ENCODE results near the gene MAGEA9.
"Not testable (repeated sequence)": the region's sequence is repeated elsewhere in the genome, so short reads cannot be mapped to it uniquely, and the experiment has no call there.

DNA sequence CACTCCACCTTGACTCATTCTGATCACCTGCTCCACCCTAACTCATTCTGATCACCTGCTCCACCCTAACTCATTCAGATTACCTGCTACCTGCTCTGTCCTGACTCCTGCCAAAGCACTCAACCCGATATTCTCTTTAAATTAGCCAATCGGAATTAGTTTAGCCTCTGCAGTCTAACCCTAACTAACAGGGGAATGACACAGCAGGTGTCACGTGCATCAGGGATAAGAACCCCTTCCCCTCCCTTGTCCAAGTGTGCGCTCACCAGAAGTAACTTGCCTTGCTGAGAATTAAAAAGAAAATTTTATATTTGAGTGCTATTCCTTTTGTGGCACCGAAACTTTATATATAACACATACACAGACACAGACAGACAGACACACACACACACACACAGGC is 55.0 kb downstream of the MAGEA9 start:
- TF ChIP-seq, protein P1, sequence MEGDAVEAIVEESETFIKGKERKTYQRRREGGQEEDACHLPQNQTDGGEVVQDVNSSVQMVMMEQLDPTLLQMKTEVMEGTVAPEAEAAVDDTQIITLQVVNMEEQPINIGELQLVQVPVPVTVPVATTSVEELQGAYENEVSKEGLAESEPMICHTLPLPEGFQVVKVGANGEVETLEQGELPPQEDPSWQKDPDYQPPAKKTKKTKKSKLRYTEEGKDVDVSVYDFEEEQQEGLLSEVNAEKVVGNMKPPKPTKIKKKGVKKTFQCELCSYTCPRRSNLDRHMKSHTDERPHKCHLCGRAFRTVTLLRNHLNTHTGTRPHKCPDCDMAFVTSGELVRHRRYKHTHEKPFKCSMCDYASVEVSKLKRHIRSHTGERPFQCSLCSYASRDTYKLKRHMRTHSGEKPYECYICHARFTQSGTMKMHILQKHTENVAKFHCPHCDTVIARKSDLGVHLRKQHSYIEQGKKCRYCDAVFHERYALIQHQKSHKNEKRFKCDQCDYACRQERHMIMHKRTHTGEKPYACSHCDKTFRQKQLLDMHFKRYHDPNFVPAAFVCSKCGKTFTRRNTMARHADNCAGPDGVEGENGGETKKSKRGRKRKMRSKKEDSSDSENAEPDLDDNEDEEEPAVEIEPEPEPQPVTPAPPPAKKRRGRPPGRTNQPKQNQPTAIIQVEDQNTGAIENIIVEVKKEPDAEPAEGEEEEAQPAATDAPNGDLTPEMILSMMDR (conservative IDR thresholded peaks at IDR 0.05), result not testable (repeated sequence)
- not testable (repeated sequence) for TF ChIP-seq ZFX (IDR thresholded peaks at IDR 0.05)

All from C4-2B (cell line).